ENCODE data around the gene NHLRC1.

Gene NHLRC1

GRCh38 chr6:18096423-18096822 lies 26.1 kb downstream of the NHLRC1 start:
- Histone ChIP-seq H3K27me3 (ENCODE audit: insufficient read depth, poor library complexity, severe bottlenecking) (no peaks in the 10 kb centered on the region), H3K27ac (replicated peaks) (no peak overlapping the region), H3K4me3 (replicated peaks; ENCODE audit: insufficient read depth, low read length) (no peak overlapping the region)
- TF ChIP-seq REST (IDR thresholded peaks at IDR 0.05; ENCODE audit: insufficient replicate concordance, low read depth), result no peak
- TF ChIP-seq CTCF (IDR thresholded peaks at IDR 0.05; ENCODE audit: insufficient read depth, low read length), result no peak
- TF ChIP-seq POLR2AphosphoS5 (IDR thresholded peaks at IDR 0.05; ENCODE audit: low read depth), result no peak
- no peak for TF ChIP-seq SPI1 (IDR thresholded peaks at IDR 0.05; ENCODE audit: borderline replicate concordance, low read depth)
- no peak for TF ChIP-seq GABPA (IDR thresholded peaks at IDR 0.05; ENCODE audit: low read depth)
- no peak for DNase-seq (ENCODE audit: low read depth in 1 of 2, low spot score in 1 of 2)

GRCh38 chr6:18091382-18091781 lies 31.1 kb downstream of the NHLRC1 start:
- no peak overlapping the region for H3K27ac ChIP-seq (replicated peaks)
- no peak for DNase-seq (ENCODE audit: low read depth in 1 of 2, low spot score in 1 of 2)
- H3K4me3 ChIP-seq (replicated peaks; ENCODE audit: insufficient read depth, low read length), result no peak overlapping the region
- H3K27me3 ChIP-seq (ENCODE audit: insufficient read depth, poor library complexity, severe bottlenecking), result no peaks in the 10 kb centered on the region
- no peak for TF ChIP-seq CTCF (IDR thresholded peaks at IDR 0.05; ENCODE audit: insufficient read depth, low read length)

GRCh38 chr6:18090349-18090786 lies 32.1 kb downstream of the NHLRC1 start:
- no peak for DNase-seq (ENCODE audit: low read depth in 1 of 2, low spot score in 1 of 2)
- no peaks in the 10 kb centered on the region for H3K27me3 ChIP-seq (ENCODE audit: insufficient read depth, poor library complexity, severe bottlenecking)
- H3K27ac ChIP-seq (replicated peaks), result no peak overlapping the region
- TF ChIP-seq CTCF (IDR thresholded peaks at IDR 0.05; ENCODE audit: insufficient read depth, low read length), result no peak
- TF ChIP-seq POLR2AphosphoS5 (IDR thresholded peaks at IDR 0.05; ENCODE audit: low read depth), result no peak
- TF ChIP-seq GABPA (IDR thresholded peaks at IDR 0.05; ENCODE audit: low read depth), result no peak
- TF ChIP-seq REST (IDR thresholded peaks at IDR 0.05; ENCODE audit: insufficient replicate concordance, low read depth), result no peak
- TF ChIP-seq SPI1 (IDR thresholded peaks at IDR 0.05; ENCODE audit: borderline replicate concordance, low read depth), result no peak
- H3K4me3 ChIP-seq (replicated peaks; ENCODE audit: insufficient read depth, low read length), result no peak overlapping the region

Measured in HL-60 (cell line).